Common myeloid progenitor, CD34-positive (primary cell): ENCODE measurements around the gene KRT6A.

Experiments used
- CTCF ChIA-PET: fragments of 350-600 bp; sonication (Branson Sonifier 250); formaldehyde crosslinking; loops from one replicate; lab custom pipeline; 2021; ENCODE audit warnings: antibody characterized with exemption; lab: Charles Lee
- POLR2A ChIA-PET: fragments of 350-600 bp; sonication (Branson Sonifier 250); formaldehyde crosslinking; loops from one replicate; lab custom pipeline; 2021; ENCODE audit warnings: antibody characterized with exemption; lab: Charles Lee
- DNase-seq, 3 donors: peaks; one replicate each; pipeline versions ENCODE4 v3.0.0 to v3.0.0-alpha.2; 2013
- H3K27ac ChIP-seq, 2 experiments: 1 replicate in 1 of 2; 2 replicates in 1 of 2; pipeline ENCODE4 v1.7.0; 2013; ENCODE audit warnings: inconsistent platforms in 2 of 2, low read length in 2 of 2, mild to moderate bottlenecking in 2 of 2, low read depth in 1 of 2, moderate library complexity in 1 of 2; ENCODE audit not compliant: severe bottlenecking in 2 of 2, insufficient read depth in 1 of 2, poor library complexity in 1 of 2
- H3K27me3 ChIP-seq, 5 experiments: replicated peaks in 2 of 5; 1 replicate in 3 of 5; 2 replicates in 2 of 5; pipeline versions ENCODE4 v1.6.1 to v1.7.0; 2013; ENCODE audit warnings: low read length in 4 of 5, mild to moderate bottlenecking in 2 of 5, moderate library complexity in 2 of 5, inconsistent platforms in 1 of 5; ENCODE audit not compliant: insufficient read depth in 5 of 5, control insufficient read depth in 4 of 5
- H3K36me3 ChIP-seq, 4 experiments: 1 replicate in 2 of 4; 2 replicates in 2 of 4; pipeline versions ENCODE4 v1.6.1 to v1.7.0; 2013; ENCODE audit warnings: low read length in 3 of 4, control low read depth in 1 of 4, mild to moderate bottlenecking in 1 of 4; ENCODE audit not compliant: control insufficient read depth in 4 of 4, insufficient read depth in 4 of 4
- H3K4me1 ChIP-seq, 4 experiments: 1 replicate in 3 of 4; 2 replicates in 1 of 4; pipeline versions ENCODE4 v1.6.1 to v1.7.1; 2013; ENCODE audit warnings: low read length in 3 of 4, mild to moderate bottlenecking in 3 of 4, control low read depth in 1 of 4, inconsistent platforms in 1 of 4, moderate library complexity in 1 of 4; ENCODE audit not compliant: control insufficient read depth in 4 of 4, insufficient read depth in 4 of 4; ENCODE audit errors: control extremely low read depth in 1 of 4
- H3K4me3 ChIP-seq, 7 experiments: 1 replicate in 4 of 7; 2 replicates in 3 of 7; pipeline versions ENCODE4 v1.5.1 to v1.7.0; 2013; ENCODE audit warnings: mild to moderate bottlenecking in 7 of 7, low read length in 6 of 7, moderate library complexity in 6 of 7, inconsistent platforms in 2 of 7, low read depth in 2 of 7, control low read depth in 1 of 7; ENCODE audit not compliant: insufficient read depth in 4 of 7, control insufficient read depth in 1 of 7; ENCODE audit errors: extremely low read depth in 1 of 7
- H3K9me3 ChIP-seq, 5 experiments: 1 replicate in 4 of 5; 2 replicates in 1 of 5; pipeline versions ENCODE4 v1.6.1 to v1.7.1; 2013; ENCODE audit warnings: low read length in 4 of 5, mild to moderate bottlenecking in 2 of 5, inconsistent platforms in 1 of 5, low read depth in 1 of 5, moderate library complexity in 1 of 5; ENCODE audit not compliant: control insufficient read depth in 4 of 5, insufficient read depth in 2 of 5; ENCODE audit errors: control extremely low read depth in 1 of 5
- WGBS: methylation state at CpG from one replicate; pipeline ENCODE4 v1.1.5; 2013; ENCODE audit not compliant: insufficient coverage; 5-methylcytosine and 5-hydroxymethylcytosine counted together

Gene KRT6A

DNA sequence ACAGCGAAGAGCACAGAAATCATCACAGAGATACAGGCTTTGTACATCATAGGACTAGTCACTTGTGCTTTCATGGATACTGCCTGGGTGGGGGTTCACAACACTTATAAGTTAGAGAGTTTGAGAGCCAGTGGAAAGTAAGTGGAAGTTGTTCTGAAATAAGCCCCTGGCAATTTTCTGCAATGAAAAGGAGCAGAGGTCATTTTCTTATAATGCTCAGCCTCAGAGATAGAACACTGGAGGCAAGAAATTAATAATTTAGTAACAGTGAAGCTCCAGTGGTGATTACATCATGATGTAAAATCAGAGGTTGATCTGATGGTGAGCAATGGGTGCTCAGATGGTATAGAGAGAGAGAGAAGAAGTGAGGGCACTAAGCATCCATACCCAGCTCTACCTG, 5.8 kb downstream of the KRT6A start:
- WGBS, result no CpG with 5 or more reads among the region's 1 CpG
- Histone ChIP-seq H3K36me3 (no peaks in the 10 kb centered on the region), H3K4me1 (no peaks in the 10 kb centered on the region), H3K27ac (no peak overlapping the region), H3K27me3 (peaks cover 0 to 9% (median 2%) of the 10 kb centered on the region in 5 experiments), H3K9me3 (peaks cover 0 to 9% (median 0%) of the 10 kb centered on the region in 5 experiments), H3K4me3 (no peak overlapping the region)
- DNase-seq, result no peak
- POLR2A ChIA-PET, result no interaction called here
- CTCF ChIA-PET, result no interaction called here

DNA sequence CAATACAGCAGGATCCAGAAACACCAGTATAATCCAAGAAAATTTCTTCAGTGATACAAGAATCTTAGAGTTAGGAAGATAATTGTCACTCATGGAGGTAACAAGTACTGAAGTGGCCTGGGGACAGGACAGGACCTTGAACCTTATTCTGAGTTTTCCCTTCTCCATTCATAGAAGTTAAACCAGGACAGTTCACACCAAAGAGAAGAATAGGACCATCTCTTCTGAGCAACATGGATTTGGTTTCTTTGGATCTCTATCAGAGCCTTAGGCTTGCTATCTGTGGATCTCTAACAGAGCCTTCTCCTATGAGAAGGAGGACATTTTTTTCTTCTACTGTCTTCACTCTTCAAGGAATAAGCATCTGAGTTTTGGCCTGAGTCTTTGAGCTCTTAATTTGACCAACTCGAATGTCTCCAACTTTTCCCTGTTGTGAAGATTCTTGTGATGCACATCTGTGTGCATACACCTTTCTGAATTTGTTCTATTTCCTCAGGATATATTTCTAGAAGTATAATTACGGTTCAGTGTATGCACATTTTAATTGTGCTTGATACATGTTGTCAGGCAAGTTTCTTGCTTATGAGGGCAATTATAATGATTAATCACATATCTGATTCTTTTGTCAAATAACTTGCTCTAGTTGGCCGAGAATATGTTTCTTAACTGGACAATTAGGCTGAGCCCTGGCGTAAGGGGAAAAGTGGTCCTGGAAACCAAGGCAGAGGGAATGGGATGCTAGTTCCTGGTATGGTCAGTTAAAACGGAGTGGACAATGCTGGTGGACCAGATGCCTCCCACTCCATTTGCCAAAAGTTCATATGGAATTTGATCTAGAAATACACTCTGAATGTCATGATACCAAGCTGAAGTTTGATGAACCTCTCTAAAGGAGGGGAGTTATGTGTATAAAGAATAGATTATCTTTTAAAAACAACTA, 6.6 kb downstream of the KRT6A start:
- no peak for DNase-seq
- CTCF ChIA-PET, result no interaction called here
- POLR2A ChIA-PET, result no interaction called here
- Histone ChIP-seq H3K36me3 (no peaks in the 10 kb centered on the region), H3K4me1 (no peaks in the 10 kb centered on the region), H3K9me3 (peaks cover 0 to 9% (median 0%) of the 10 kb centered on the region in 5 experiments), H3K27me3 (peaks cover 0 to 8% (median 2%) of the 10 kb centered on the region in 5 experiments), H3K4me3 (no peak overlapping the region), H3K27ac (no peak overlapping the region)
- 100% methylated on average over 3 of the region's 5 CpGs for WGBS

DNA sequence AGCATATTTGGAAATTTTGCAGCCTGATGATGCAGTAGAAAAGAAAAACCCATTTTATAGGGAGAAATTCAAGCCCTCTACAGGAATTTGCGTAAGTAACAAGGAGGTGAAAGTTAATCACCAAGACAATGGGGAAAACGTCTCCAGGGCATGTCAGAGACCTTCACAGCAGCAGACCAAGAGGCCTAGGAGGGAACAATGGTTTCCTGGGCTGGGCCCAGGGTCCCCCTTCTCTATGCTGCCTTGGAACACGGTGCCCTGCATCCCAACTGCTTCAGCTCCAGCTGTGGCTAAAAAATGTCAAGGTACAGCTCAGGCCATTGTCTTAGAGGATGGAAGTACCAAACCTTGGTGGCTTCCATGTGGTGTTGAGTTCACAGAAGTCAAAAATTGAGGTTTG, 13.0 kb downstream of the KRT6A start:
- H3K4me3 ChIP-seq, result no peak overlapping the region
- H3K36me3 ChIP-seq, result no peaks in the 10 kb centered on the region
- no peaks in the 10 kb centered on the region for H3K4me1 ChIP-seq
- peaks cover 0 to 2% (median 0%) of the 10 kb centered on the region in 5 experiments for H3K27me3 ChIP-seq
- ChIA-PET CTCF (no interaction called here), POLR2A (no interaction called here)
- no peak for DNase-seq
- no peak overlapping the region for H3K27ac ChIP-seq
- WGBS, result 59% methylated on average over 2 of the region's 3 CpGs
- peaks cover 0 to 10% (median 4%) of the 10 kb centered on the region in 5 experiments for H3K9me3 ChIP-seq

DNA sequence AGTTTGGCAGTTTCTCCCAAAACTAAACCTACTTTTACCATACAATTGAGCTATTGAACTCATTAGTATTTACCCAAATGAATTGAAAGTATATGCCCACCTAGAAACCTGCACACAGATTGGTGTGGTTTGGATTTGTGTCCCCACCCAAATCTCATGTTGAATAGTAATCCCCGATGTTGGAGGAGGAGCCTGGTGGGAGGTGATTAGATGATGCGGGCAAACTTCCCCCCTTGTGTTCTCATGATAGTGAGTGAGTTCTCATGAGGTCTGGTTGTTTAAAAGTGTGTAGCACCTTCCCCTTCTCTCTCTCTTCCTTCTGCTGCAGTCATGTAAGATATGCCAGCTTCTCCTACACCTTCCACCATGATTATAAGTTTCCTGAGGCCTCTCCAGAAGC, 15.4 kb downstream of the KRT6A start:
- DNase-seq, result no peak
- CTCF ChIA-PET, result no interaction called here
- Histone ChIP-seq H3K4me1 (no peaks in the 10 kb centered on the region), H3K27ac (no peak overlapping the region), H3K9me3 (peaks cover 0 to 6% (median 1%) of the 10 kb centered on the region in 5 experiments), H3K4me3 (no peak overlapping the region), H3K27me3 (peaks cover 0 to 2% (median 0%) of the 10 kb centered on the region in 5 experiments), H3K36me3 (no peaks in the 10 kb centered on the region)
- WGBS, result no CpG with 5 or more reads among the region's 2 CpGs
- POLR2A ChIA-PET, result interaction anchor here (0.7 kb wide), 1 partner anchor 229 kb away, joined by 3 read pairs; no protein-coding TSS in a partner anchor

DNA sequence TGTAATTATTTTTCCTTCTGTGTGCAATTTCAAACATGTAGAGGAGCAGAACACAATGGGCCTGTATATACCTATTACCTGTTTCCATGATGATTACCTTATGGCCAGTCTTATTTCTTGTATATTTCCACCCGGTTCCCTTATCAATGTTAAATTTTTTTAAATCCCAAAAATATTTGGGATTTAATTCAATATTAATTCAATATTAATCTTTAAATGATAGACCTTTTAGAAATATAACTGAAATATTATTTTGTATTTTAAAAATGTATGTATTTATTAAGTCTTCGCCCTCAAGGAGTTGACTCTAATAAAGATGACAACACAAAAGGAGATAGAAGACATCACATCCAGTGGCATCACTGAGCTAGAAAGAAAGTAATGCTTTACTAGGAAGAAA, 18.8 kb downstream of the KRT6A start:
- H3K4me1 ChIP-seq, result no peaks in the 10 kb centered on the region
- CTCF ChIA-PET, result no interaction called here
- POLR2A ChIA-PET, result no interaction called here
- H3K36me3 ChIP-seq, result no peaks in the 10 kb centered on the region
- H3K27ac ChIP-seq, result no peak overlapping the region
- peaks cover 0 to 6% (median 0%) of the 10 kb centered on the region in 5 experiments for H3K9me3 ChIP-seq
- no CpG with 5 or more reads among the region's 2 CpGs for WGBS
- H3K27me3 ChIP-seq, result peaks cover 0 to 4% (median 0%) of the 10 kb centered on the region in 5 experiments
- DNase-seq, result no peak
- H3K4me3 ChIP-seq, result no peak overlapping the region

DNA sequence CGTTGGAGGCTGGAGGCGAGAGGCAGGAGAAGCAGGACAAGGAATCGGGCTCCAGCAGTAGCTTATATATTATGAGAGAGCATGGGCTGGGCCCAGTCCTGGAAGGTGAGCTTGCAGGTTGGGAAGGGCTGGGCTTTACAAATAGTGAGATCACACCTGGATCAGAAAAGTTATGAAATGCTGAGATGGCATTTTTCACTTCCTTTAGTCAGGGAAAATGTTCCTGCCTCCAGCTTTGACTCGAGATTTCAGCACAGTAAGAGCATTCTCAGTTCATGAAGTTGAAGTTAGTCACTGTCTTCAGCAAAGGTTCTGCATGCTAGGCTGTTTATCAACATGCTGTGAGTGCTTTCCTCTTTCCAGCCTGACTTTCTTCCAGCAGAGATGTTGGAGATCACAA, 19.3 kb downstream of the KRT6A start, which contains the start of gene KRT6C:
Gene KRT6C (minus strand): TSS at position 38 of the 400 bp plus-strand sequence. CDS start 68 bp downstream, outside the sequence.
- peaks cover 0 to 6% (median 0%) of the 10 kb centered on the region in 5 experiments for H3K9me3 ChIP-seq
- H3K4me1 ChIP-seq, result no peaks in the 10 kb centered on the region
- no peak within 1 kb of the TSS for H3K27ac ChIP-seq
- H3K27me3 ChIP-seq, result peaks cover 0 to 4% (median 0%) of the 10 kb centered on the region in 5 experiments
- no peak within 1 kb of the TSS for H3K4me3 ChIP-seq
- POLR2A ChIA-PET, result no interaction called here
- DNase-seq, result no peak
- CTCF ChIA-PET, result no interaction called here
- H3K36me3 ChIP-seq, result no peaks in the 10 kb centered on the region
- WGBS, result 86% methylated on average over 3 of the region's 4 CpGs

DNA sequence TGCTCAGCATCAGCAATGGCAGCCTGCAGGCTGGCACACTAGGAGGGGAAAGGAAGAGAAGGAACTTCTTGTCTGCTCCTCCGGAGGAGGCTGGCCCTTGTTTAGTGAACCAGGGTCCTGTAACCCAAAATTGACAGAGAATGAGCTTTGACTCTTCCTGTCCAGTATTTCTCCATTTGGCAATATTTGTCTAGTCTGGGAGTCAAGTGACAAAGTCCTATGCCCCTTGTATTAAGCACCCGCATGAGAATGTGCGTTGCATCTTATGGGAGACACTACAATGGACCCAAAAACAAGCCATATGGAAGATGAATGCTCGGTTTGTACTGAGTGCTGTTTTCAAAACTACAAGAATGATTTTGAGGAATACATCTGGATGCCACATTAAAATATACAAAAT, 23.2 kb downstream of the KRT6A start:
- DNase-seq, result no peak
- 100% methylated on average over 1 of the region's 4 CpGs for WGBS

More for the DNA sequence above, 23.2 kb downstream of the KRT6A start:
- Histone ChIP-seq H3K4me3 (no peak overlapping the region), H3K27me3 (peaks cover 0 to 4% (median 0%) of the 10 kb centered on the region in 5 experiments), H3K27ac (no peak overlapping the region), H3K9me3 (no peaks in the 10 kb centered on the region), H3K36me3 (no peaks in the 10 kb centered on the region), H3K4me1 (no peaks in the 10 kb centered on the region)
- ChIA-PET CTCF (no interaction called here), POLR2A (no interaction called here)
